Panc1 (cell line): ENCODE measurements around the gene RPS2.

Source experiments
- POLR2AphosphoS5 ChIP-seq: IDR thresholded peaks from 2 replicates; pipeline ENCODE4 v1.6.1; 2012; ENCODE audit warnings: mild to moderate bottlenecking, low read depth, low read length, moderate library complexity
- SIN3A ChIP-seq: IDR thresholded peaks from 2 replicates; pipeline ENCODE4 v1.6.1; 2012; ENCODE audit warnings: low read depth, mild to moderate bottlenecking, low read length, moderate library complexity, borderline replicate concordance; ENCODE audit not compliant: insufficient read depth
- TCF7L2 ChIP-seq: IDR thresholded peaks from 2 replicates; pipeline ENCODE4 v1.6.1; 2011; ENCODE audit warnings: mild to moderate bottlenecking, low read depth, low read length, inconsistent platforms
- TF ChIP-seq, protein P1 (sequence below): fragments of 450-650 bp; IDR thresholded peaks from 2 replicates; pipeline ENCODE4 v1.5.1; 2017; ENCODE audit warnings: mild to moderate bottlenecking
- TF ChIP-seq, protein P2 (sequence below), 2 experiments: IDR thresholded peaks; 2 replicates each; pipeline ENCODE4 v1.6.1; 2011 to 2012; ENCODE audit warnings: low read depth in 2 of 2, control low read depth in 1 of 2, low read length in 1 of 2, mild to moderate bottlenecking in 1 of 2, moderate library complexity in 1 of 2; ENCODE audit not compliant: insufficient read depth in 1 of 2

DNA sequence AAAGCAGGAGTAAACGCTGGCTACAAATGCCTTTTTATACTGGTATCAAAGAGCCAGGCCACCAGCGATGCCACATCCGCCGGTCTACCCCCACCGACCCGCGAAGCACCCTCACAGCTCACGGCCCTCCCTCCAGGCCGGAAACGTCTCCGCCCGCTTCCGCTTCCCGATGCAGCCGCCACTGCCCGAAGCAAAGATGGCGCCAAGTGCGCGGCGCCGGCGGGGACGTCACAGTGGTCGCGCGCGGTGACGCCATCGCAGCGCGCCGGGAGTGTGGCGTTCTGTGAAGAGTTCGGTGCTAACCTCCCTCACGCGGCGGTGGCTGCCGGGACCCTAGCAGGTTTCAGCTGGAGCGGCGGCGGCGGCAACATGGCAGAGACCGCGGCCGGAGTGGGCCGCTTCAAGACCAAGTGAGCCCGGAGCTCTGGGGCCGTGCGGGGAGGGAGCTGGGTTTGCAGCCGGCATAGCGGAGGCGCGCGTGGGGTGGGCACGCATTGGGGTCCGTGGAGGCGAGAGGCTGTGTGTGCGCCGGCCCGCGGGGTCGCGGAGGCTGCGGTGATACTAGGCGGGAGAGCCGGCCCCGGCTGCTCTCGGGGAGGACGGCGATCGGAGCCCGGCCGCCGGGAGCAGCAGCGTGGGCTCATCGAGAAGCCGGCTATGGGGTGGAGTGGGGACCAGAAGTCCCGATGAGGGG, 7.3 kb upstream of the RPS2 start, which contains the start of gene TBL3:
- TF ChIP-seq, protein P1, sequence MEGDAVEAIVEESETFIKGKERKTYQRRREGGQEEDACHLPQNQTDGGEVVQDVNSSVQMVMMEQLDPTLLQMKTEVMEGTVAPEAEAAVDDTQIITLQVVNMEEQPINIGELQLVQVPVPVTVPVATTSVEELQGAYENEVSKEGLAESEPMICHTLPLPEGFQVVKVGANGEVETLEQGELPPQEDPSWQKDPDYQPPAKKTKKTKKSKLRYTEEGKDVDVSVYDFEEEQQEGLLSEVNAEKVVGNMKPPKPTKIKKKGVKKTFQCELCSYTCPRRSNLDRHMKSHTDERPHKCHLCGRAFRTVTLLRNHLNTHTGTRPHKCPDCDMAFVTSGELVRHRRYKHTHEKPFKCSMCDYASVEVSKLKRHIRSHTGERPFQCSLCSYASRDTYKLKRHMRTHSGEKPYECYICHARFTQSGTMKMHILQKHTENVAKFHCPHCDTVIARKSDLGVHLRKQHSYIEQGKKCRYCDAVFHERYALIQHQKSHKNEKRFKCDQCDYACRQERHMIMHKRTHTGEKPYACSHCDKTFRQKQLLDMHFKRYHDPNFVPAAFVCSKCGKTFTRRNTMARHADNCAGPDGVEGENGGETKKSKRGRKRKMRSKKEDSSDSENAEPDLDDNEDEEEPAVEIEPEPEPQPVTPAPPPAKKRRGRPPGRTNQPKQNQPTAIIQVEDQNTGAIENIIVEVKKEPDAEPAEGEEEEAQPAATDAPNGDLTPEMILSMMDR, result no peak
- TF ChIP-seq POLR2AphosphoS5 (peak; percentile 92), TCF7L2 (peak; percentile 62; the same call in 1 of the 2 replicates), SIN3A (peak; percentile 92)
- TF ChIP-seq, protein P2, sequence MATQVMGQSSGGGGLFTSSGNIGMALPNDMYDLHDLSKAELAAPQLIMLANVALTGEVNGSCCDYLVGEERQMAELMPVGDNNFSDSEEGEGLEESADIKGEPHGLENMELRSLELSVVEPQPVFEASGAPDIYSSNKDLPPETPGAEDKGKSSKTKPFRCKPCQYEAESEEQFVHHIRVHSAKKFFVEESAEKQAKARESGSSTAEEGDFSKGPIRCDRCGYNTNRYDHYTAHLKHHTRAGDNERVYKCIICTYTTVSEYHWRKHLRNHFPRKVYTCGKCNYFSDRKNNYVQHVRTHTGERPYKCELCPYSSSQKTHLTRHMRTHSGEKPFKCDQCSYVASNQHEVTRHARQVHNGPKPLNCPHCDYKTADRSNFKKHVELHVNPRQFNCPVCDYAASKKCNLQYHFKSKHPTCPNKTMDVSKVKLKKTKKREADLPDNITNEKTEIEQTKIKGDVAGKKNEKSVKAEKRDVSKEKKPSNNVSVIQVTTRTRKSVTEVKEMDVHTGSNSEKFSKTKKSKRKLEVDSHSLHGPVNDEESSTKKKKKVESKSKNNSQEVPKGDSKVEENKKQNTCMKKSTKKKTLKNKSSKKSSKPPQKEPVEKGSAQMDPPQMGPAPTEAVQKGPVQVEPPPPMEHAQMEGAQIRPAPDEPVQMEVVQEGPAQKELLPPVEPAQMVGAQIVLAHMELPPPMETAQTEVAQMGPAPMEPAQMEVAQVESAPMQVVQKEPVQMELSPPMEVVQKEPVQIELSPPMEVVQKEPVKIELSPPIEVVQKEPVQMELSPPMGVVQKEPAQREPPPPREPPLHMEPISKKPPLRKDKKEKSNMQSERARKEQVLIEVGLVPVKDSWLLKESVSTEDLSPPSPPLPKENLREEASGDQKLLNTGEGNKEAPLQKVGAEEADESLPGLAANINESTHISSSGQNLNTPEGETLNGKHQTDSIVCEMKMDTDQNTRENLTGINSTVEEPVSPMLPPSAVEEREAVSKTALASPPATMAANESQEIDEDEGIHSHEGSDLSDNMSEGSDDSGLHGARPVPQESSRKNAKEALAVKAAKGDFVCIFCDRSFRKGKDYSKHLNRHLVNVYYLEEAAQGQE (IDR thresholded peaks at IDR 0.05; ENCODE audit: insufficient read depth in 1 of 2, low read depth in 2 of 2, low read length in 1 of 2), result 0 out of 4 replicates have a peak, but pooled peaks of 1 of the 2 experiments have one; percentile 64
